Measurements from ENCODE around the gene CNBP. TPM values are rescaled to one million over a fixed set of nuclear protein-coding genes. Genes with fewer than 3 reads are reported as not detected.

The CNBP gene
- polyA plus RNA-seq, 1 donor from 2014 or later: 329 TPM

GRCh38 chr3:129230311-129231019, 46.8 kb upstream of the CNBP start:
- H3F3A ChIP-seq (ENCODE audit: insufficient read depth, low read length, poor library complexity, severe bottlenecking): no peaks in the 10 kb centered on the region
- no peak overlapping the region for H3K4me3 ChIP-seq (ENCODE audit: low read length)
- no peaks in the 10 kb centered on the region for H3K79me2 ChIP-seq (replicated peaks; ENCODE audit: insufficient read depth, low read length)
- H3K36me3 ChIP-seq (ENCODE audit: insufficient read depth, low read length): no peaks in the 10 kb centered on the region
- H4K20me1 ChIP-seq (ENCODE audit: insufficient read depth): no peaks in the 10 kb centered on the region
- no peak overlapping the region for H2AFZ ChIP-seq (ENCODE audit: low read depth, low read length)
- TF ChIP-seq CTCF (IDR thresholded peaks at IDR 0.05; ENCODE audit: poor library complexity, severe bottlenecking) (no peak), EZH2 (IDR thresholded peaks at IDR 0.05; ENCODE audit: borderline replicate concordance, insufficient read depth, low read length, poor library complexity, severe bottlenecking) (no peak), POLR2AphosphoS5 (IDR thresholded peaks at IDR 0.05) (no peak), REST (IDR thresholded peaks at IDR 0.05; ENCODE audit: borderline replicate concordance) (no peak), SMC3 (conservative IDR thresholded peaks at IDR 0.05; ENCODE audit: poor library complexity) (no peak)
- H3K27me3 ChIP-seq (ENCODE audit: insufficient read depth, low read depth, low read length): no peaks in the 10 kb centered on the region
- H3K4me2 ChIP-seq (ENCODE audit: low read length): no peak overlapping the region
- no peaks in the 10 kb centered on the region for H3K9me3 ChIP-seq (ENCODE audit: low read length)
- H3K9me2 ChIP-seq (ENCODE audit: insufficient read depth, low read length): no peaks in the 10 kb centered on the region
- H3K9ac ChIP-seq (ENCODE audit: low read length): no peak overlapping the region
- H3K27ac ChIP-seq (ENCODE audit: low read length): no peak overlapping the region

- Histone ChIP-seq H2AFZ (ENCODE audit: low read depth, low read length) (no peak overlapping the region), H3K27ac (ENCODE audit: low read length) (no peak overlapping the region), H3F3A (ENCODE audit: insufficient read depth, low read length, poor library complexity, severe bottlenecking) (no peaks in the 10 kb centered on the region), H3K79me2 (replicated peaks; ENCODE audit: insufficient read depth, low read length) (no peaks in the 10 kb centered on the region), H3K9ac (ENCODE audit: low read length) (no peak overlapping the region), H3K27me3 (ENCODE audit: insufficient read depth, low read depth, low read length) (no peaks in the 10 kb centered on the region), H3K9me2 (ENCODE audit: insufficient read depth, low read length) (no peaks in the 10 kb centered on the region), H3K4me3 (ENCODE audit: low read length) (no peak overlapping the region), H3K36me3 (ENCODE audit: insufficient read depth, low read length) (no peaks in the 10 kb centered on the region), H3K4me2 (ENCODE audit: low read length) (no peak overlapping the region), H4K20me1 (ENCODE audit: insufficient read depth) (no peaks in the 10 kb centered on the region), H3K9me3 (ENCODE audit: low read length) (no peaks in the 10 kb centered on the region)
- TF ChIP-seq CTCF (IDR thresholded peaks at IDR 0.05; ENCODE audit: poor library complexity, severe bottlenecking) (no peak), MXI1 (conservative IDR thresholded peaks at IDR 0.05; ENCODE audit: poor library complexity, severe bottlenecking) (no peak), REST (IDR thresholded peaks at IDR 0.05; ENCODE audit: borderline replicate concordance) (no peak), EZH2 (IDR thresholded peaks at IDR 0.05; ENCODE audit: borderline replicate concordance, insufficient read depth, low read length, poor library complexity, severe bottlenecking) (no peak), EP300 (conservative IDR thresholded peaks at IDR 0.05; ENCODE audit: poor library complexity, severe bottlenecking) (no peak), POLR2AphosphoS5 (IDR thresholded peaks at IDR 0.05) (no peak), SMC3 (conservative IDR thresholded peaks at IDR 0.05; ENCODE audit: poor library complexity) (no peak), RAD21 (conservative IDR thresholded peaks at IDR 0.05) (no peak)
These were observed 45.3 kb upstream of the CNBP start for GRCh38 chr3:129228891-129229585.
